OCI-LY3 (cell line): ENCODE results near the gene CLK2.

Source experiments
- CTCF ChIP-seq: fragments of 200-600, 300-600 bp; sonication (generic); IDR thresholded peaks from 2 replicates; pipeline ENCODE4 v1.5.1; 2014; ENCODE audit warnings: antibody characterized with exemption, low read length, low read depth
- EZH2phosphoT487 ChIP-seq: fragments of 200-600 bp; shearing (Covaris generic); IDR thresholded peaks from 2 replicates; pipeline ENCODE4 v1.6.1; 2018; ENCODE audit warnings: antibody characterized with exemption, mixed run types, low read depth

- TF ChIP-seq EZH2phosphoT487, result no peak
- TF ChIP-seq CTCF, result no peak
These were observed 9.3 kb upstream of the CLK2 start for GRCh38 chr1:155282488-155283091.
